Choroid plexus epithelial cell (primary cell): Measurements from ENCODE around the gene HABP4.
A peak's percentile ranks its signal among the peaks of the same experiment; 100 is the strongest.

Experiments used
- DNase-seq: peaks from one replicate; pipeline ENCODE4 v3.0.0-alpha.2; 2010; ENCODE audit warnings: low read depth
- H3K4me3 ChIP-seq: 2 replicates; pipeline ENCODE4 v1.5.1; 2011; ENCODE audit warnings: low read depth, mild to moderate bottlenecking, control low read depth, low read length, moderate library complexity
- CTCF ChIP-seq: conservative IDR thresholded peaks from 2 replicates; pipeline ENCODE4 v1.5.1; 2011; ENCODE audit warnings: low read depth, mild to moderate bottlenecking, control low read depth, inconsistent platforms, low read length, moderate library complexity

The HABP4 gene

GRCh38 chr9:96484521-96484931 lies 34.6 kb downstream of the HABP4 start:
- no peak overlapping the region for H3K4me3 ChIP-seq
- no peak for TF ChIP-seq CTCF
- no peak for DNase-seq

GRCh38 chr9:96485280-96485679 lies 35.3 kb downstream of the HABP4 start:
- no peak for DNase-seq
- no peak overlapping the region for H3K4me3 ChIP-seq
- no peak for TF ChIP-seq CTCF

- peak; percentile 92 for DNase-seq
- no peak for TF ChIP-seq CTCF
- H3K4me3 ChIP-seq = no peak overlapping the region
Observed at GRCh38 chr9:96486386-96487028, 36.5 kb downstream of the HABP4 start.

- H3K4me3 ChIP-seq = no peak overlapping the region
- DNase-seq = no peak
- no peak for TF ChIP-seq CTCF
Observed at GRCh38 chr9:96487029-96487396, 37.0 kb downstream of the HABP4 start.

GRCh38 chr9:96487949-96488348 lies 38.0 kb downstream of the HABP4 start:
- TF ChIP-seq CTCF = no peak
- DNase-seq = peak; percentile 84

GRCh38 chr9:96489482-96489979 lies 39.6 kb downstream of the HABP4 start:
- no peak for TF ChIP-seq CTCF
- DNase-seq = no peak
- H3K4me3 ChIP-seq = no peak overlapping the region

More at GRCh38 chr9:96487949-96488348, 38.0 kb downstream of the HABP4 start:
- H3K4me3 ChIP-seq = no peak overlapping the region

GRCh38 chr9:96490534-96491078 lies 40.6 kb downstream of the HABP4 start:
- no peak for DNase-seq
- H3K4me3 ChIP-seq = no peak overlapping the region
- TF ChIP-seq CTCF = no peak
